NB4 (cell line): ENCODE measurements around the gene NLRP7.
"Not testable (repeated sequence)": the region's sequence is repeated elsewhere in the genome, so short reads cannot be mapped to it uniquely, and the experiment has no call there.

Experiments used
- POLR2A ChIP-seq: IDR thresholded peaks from 2 replicates; pipeline ENCODE4 v1.6.1; 2011; ENCODE audit warnings: mild to moderate bottlenecking; ENCODE audit not compliant: insufficient read length; ENCODE audit errors: extremely low read depth
- TF ChIP-seq, protein P1 (sequence below): IDR thresholded peaks from one replicate; pipeline ENCODE4 v1.5.1; 2012; ENCODE audit warnings: low read depth, low read length

DNA sequence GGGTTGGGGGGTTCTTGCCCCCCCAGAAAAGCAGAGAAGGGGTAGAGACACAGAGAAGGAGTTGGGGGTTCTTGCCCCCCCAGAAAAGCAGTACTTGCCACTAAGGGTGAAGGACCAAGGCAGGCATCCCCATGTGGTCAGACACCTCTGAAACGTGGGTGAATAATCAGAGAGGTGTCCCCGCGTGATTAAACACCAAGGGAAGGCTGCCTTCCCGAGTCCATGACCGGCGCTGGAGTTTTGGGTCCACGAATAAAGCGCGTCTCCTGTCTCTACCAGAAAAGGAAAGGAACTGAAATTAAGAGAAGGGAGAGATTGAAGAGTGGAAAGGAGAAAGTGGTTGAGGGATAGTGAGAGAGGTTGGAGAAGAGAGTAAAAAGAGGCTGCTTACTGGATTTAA, 47.7 kb downstream of the NLRP7 start:
- not testable (repeated sequence) for TF ChIP-seq POLR2A
- TF ChIP-seq, protein P1, sequence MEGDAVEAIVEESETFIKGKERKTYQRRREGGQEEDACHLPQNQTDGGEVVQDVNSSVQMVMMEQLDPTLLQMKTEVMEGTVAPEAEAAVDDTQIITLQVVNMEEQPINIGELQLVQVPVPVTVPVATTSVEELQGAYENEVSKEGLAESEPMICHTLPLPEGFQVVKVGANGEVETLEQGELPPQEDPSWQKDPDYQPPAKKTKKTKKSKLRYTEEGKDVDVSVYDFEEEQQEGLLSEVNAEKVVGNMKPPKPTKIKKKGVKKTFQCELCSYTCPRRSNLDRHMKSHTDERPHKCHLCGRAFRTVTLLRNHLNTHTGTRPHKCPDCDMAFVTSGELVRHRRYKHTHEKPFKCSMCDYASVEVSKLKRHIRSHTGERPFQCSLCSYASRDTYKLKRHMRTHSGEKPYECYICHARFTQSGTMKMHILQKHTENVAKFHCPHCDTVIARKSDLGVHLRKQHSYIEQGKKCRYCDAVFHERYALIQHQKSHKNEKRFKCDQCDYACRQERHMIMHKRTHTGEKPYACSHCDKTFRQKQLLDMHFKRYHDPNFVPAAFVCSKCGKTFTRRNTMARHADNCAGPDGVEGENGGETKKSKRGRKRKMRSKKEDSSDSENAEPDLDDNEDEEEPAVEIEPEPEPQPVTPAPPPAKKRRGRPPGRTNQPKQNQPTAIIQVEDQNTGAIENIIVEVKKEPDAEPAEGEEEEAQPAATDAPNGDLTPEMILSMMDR = not testable (repeated sequence)
